GM18870 (cell line): ENCODE data around the gene MGMT.

Experiments
- ATAC-seq: cut with Tn5 transposase; IDR thresholded peaks from one replicate; pipeline ENCODE4 v1.9.1; 2021; ENCODE audit warnings: moderate library complexity; ENCODE audit not compliant: unreplicated experiment

Gene MGMT

DNA sequence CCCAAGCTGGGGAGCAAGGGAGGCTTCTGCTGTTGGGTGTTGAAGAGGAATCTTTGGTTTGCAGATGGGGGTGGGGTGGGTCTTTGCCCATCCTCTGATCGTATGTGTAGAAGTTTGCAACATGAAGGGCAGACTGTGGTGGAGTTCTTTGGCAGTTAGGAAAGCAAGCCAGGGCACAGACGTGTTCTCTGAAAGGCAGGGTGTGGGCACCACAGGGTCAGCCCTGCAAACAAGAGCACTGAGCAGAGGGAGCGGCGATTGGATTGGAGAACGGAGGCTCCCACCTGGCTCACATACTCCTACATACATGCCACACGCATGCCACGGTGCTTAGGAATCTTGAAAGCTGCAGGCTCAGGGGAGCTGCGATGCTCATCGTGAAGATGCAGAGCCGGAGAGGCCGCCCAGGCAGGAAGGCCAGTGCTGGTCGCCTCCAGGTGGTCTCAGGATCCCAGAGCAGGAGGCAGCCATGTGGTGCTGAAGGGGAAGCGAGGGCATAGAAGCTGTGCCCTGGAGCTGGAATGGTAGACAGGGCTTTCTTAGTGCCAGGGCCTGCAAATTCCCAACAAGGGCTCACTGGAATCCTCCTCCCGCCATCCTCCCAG lies 149.0 kb downstream of the MGMT start:
- ATAC-seq: no peak

DNA sequence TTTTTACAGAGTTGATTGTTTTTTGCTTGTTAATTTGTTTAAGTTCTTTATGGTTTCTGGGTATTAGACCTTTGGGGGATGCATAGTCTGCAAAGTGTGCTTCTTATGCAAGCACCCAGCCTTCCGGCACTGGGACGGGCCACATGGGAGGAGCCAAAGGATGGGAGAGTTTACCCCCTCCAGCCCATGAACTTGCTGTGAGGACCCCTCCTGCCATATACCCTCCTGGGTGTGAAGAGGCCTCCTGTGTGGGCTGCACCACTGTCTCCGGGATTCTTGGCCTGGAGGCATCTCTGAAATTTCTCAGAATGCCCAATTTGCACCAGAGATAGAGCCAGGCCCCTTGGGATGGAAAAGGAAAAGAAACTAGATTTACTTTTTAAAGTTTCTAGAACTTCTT lies 150.7 kb downstream of the MGMT start:
- no peak for ATAC-seq

DNA sequence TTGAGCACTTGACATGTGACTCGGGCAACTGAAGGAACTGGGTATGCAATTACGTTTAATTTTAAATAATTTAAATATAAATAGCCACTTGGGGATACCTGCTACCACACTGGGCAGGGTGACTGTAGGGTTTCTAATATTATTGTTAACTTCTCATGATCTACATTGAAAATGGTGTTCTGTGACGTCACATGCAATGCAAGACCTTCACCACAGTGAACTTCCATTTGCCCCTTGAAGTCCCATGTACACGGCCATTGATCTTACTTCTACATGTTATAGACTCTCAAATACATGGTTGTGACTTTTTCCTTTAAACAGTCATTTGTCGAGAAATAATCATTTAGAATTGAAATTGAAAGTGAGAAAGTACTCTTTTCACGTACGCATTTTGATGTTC lies 154.0 kb downstream of the MGMT start:
- ATAC-seq: no peak

DNA sequence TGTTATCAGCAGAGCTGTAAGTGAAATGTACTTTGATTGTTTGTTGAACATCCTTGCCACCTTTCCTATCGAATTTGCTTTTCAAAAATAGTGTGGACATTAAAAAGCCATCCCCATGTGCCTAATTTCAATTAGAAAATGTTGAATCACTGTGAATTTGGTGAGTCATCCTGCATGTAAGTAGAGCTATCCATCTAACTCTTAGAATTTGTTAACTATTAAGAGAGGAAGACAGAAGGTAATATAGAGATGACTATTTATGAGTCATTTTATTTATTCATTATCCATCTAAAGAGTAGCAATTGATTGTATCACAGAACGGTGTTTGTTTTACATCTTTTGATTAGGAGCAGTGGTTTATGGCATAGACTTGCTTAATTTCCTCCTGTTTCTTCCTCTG lies 154.7 kb downstream of the MGMT start:
- no peak for ATAC-seq

DNA sequence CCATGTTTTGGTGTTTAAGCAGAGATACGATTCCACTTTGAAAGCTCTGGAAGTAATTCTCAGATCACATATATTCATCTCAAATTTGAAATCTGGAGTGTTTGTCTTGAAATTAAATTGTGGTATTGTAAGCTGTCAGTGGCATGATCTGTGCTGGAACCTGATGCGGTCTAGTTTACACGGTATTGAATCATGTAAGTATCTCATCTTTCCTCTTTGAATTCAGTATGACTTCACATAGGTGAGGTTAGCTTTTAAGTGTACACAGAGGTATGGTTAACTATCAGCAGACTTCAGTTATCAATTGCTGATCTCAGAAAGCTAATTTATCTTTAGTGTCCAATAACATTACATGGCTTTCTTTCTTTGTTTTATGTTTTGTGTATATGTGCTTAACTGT lies 155.2 kb downstream of the MGMT start:
- ATAC-seq: no peak

DNA sequence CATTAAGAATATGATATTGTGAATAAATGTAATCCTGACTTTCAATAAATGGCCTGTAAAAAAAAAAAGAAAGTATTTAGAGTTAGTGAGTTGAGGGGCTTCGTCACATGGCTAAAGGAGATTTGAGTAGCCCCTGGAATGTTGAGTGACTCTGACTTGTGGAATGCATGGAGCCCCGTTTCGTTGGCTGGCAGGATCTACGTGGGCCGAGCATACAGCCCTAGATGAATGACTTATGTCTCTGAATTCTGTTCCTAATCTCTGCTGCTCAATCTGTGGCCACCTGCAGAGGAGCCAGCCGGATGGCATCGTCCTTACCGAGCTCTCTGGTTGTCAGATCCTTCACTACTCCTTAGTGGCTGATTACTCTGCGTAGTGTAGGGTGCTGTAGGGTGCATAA lies 155.7 kb downstream of the MGMT start:
- no peak for ATAC-seq

DNA sequence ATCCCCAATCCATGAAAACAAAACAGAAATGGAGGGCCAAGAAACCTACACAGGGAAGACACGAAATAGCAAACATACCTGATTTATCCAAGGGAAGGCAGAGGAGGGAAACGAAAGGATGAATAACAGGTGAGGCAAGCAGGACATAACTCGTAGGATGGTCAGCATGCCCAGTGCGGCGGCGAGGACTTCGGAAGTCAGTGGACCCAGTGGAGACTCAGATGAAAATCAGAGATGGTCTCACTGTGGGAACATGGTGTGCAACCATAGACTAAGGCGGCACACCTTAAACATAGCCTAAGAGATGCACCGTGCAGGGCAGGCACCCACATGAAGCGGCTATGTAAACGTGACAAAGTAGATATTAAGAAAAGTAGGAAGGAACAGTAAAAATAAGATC lies 157.5 kb downstream of the MGMT start:
- no peak for ATAC-seq

DNA sequence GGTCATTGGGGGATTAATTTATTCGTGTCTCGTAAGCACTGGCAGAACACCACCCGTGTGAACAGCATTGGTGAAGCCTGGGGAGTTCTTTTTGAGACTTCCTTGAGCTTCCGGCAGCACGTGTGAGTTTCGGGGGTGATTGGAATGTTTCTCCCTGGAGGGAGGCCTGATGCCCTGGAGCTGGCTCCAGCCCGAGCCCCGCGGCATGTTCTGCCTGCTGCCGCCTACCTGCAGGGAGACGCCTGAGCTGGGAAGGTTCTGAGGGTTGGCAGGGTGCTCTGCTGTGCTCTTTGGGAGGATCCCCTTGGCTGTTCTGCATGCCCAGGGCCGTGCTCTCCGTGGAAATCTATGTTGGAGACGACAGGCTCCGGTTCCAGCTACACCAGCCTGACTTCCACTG lies 159.3 kb downstream of the MGMT start:
- ATAC-seq: no peak

DNA sequence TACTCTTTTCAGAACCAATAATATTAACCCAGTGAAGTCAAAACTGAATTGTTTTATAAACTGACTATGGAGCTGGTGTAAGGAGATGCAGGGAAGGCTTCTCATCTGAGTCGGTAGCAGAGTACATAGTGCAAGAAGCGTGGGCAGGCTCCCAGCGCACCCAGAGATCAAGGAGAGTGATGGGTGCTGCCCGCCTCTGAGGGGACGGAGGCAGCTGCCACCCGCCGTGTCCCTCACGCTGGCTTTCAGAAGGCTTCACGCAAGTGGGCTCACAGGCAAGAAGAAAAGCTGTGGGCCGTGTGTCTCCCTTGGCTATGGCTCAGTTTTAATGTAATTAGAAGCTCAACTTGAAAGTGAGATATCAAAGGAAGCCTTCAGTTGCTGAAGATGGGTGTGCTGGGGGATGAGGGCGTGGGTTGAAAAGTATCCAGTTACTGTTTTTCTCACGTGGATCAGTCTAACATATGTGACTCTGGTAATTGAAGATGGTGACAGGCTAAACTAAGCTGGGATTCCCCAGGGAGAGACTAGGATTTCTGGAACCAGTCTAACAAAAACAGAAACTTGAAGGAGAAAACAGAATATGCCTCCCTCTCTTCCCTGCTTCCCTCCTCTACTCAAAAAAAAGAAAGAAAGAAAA lies 159.9 kb downstream of the MGMT start:
- ATAC-seq: no peak

DNA sequence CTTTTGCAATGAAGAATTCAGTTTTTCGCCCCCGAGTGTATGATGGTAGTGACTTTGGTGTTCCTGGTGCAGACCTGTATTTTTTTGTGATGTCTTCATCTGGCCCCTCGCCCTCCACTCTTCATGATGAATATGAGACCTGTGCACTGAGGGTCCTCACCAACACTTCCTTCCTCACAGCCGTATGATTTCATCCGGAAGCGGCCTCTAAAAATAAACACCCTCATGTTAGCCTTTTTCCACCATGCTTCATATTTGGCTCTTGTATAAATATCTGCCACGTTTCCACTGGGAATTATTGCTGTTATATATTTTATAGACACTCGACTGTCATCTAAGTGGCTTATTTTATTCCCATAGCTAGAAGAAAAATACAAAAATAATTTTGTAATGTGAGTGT lies 160.4 kb downstream of the MGMT start:
- ATAC-seq: no peak

DNA sequence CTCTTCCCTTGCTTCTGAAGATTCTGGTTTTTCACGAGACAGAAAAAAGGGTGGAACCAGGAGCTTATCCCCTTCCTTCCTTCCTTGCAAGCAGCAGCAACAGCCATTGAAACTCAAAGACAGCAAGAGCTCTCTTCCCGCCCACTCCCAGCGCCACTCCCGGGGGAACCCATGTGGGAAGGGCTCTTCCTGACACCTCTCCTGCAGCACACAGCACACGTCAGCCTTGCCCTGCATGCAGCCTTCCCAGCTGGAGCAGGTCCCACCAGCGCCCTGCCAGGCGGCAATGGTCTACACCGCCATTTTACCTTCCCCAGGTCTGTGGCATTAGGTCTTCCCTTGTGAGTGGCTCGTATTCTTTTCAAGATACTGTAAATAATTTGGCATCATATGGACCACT lies 161.8 kb downstream of the MGMT start:
- ATAC-seq: no peak

DNA sequence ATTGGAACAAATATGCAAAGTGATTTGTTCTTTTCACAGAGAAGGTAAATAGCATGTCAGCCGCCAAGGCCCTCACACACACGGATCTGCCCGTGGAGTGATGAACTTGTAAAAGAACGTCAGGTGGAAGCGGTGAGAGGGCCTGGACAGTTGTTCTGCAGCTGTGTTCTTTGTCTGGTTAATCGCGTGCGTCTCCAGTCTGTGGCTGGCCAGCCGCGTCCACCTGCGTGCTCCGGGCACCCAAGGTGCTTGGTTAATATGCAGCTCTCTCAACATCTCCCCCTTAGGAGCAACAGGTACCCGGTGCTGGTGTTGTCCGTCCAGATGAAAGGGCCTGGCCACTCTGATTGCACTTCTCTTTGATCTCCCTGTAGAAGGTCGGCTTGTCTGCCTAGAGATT lies 162.9 kb downstream of the MGMT start:
- ATAC-seq: no peak

DNA sequence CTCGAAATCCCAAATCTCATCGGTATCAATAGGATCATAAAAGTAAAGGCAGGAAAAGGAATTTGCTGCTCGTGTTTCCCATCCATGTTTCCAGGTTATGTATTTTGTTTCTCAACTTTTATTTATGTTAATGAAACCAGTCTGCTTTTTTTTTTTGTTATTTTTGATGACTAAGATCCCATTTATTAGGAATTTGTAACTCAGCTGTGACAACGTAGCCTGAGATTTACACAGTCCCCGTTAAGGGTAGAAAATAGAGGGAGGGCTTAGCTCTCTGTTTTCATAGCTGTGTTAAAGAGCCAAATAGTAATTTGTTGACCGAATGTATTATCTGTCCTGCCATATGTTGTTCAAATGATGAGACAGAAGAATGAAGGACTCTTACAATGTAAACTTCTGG lies 164.0 kb downstream of the MGMT start:
- ATAC-seq: no peak

DNA sequence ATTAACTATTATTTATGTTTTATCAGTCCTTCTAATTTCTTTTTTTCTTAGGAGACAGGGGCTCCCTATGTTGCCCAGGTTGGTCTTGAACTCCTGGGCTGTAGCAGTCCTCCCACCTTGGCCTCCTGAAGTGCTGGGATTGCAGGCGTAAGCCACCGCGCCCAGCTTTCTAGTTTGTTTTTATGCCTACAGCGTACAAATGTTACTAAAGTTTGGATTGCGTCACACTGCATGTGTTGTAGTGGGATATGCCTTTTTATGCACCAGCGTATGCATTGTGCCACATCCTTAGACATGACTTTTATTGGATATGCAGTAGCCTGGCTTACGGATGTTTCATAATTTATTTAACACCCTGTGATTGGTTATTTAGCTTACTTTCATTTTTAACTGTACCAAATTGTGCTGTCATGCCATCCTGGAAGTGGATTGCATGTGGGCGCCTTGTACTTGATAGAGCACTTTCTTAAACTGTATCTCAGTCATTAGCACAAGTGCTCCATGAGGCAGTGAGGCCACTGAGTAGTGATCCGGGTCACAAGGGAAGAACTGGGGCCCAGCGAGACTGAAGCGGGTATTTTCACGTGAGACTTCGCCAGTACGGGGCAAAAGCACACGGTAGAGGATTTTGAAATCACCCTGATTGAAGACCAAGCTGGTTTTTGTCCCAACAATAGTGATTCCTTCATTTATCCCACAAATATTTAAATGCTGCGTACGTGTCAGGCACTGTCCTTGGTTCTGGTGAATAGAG lies 165.0 kb downstream of the MGMT start:
- ATAC-seq: no peak

DNA sequence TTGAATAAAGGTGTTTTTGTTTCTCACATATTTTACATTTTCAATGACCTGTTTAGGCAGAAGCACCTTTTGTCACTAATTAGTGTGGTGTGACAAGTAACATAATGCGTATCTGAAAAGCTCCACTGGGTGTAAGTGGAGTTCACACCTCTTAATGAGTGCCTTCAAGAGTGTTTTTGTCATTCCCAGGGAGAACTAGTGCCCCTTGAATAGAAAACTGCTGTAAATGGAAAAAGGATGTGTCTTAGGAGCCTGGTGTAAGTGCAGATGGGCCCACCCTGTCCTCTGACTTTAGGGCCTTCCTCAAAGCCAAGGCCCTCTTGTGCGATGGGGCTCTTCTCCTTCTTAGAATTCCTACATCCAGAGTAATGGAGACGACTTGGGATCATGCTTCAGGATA lies 170.0 kb downstream of the MGMT start:
- ATAC-seq: no peak

DNA sequence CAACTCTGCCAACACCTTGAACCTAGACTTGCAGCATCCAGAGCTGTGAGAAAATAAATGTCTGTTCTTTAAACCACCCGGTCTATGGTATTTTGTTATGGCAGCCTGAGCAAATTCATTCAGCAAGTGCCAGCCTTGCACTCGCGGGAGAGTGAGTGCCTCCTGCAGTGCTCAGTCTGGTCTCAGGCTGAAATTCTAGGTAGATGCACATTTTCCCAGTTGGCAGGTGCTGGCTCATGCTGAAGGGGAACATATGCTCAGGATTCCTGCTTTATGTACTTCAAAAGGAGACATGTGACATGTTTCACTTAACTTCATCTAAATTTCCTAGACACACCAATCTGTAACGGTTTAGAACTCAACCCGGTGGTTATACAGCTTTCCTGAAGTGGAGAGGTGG lies 170.8 kb downstream of the MGMT start:
- no peak for ATAC-seq

DNA sequence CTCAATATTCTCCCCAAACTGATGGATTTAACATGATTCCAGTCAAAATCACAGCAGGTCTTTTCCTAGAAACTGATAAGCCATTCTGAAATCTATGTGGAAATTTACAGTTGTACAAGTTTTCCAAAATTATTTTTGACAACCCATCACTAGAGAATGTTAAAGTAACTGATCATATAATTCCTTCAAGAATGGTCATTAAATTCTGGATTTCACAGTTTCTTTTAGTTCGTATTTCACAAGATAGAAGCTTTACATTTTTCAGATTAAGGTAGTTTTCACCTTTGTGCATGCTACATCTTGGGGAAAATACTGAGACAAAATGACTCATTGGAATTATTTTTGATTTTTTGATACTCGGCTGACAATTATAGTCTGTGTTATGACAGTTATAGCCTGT lies 174.3 kb downstream of the MGMT start:
- no peak for ATAC-seq

DNA sequence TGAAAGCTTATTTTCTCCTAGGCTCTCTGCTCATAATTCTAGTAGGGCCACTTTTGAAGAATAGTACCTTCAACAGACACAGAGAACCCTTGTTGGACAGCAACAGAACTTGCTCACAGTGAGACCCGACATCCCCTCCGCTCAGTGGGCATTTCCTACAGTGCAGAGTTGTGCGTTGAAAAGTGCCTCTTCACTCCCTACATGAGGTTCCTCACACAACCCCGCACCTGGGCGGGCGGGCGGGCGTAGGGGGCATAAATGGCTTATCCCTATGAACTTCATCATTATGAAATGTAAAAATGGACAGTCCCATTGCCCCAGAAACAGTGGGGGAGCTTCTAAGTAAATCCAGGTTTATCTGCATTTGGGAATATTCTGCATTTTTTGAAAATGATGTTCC lies 174.9 kb downstream of the MGMT start:
- ATAC-seq: no peak

DNA sequence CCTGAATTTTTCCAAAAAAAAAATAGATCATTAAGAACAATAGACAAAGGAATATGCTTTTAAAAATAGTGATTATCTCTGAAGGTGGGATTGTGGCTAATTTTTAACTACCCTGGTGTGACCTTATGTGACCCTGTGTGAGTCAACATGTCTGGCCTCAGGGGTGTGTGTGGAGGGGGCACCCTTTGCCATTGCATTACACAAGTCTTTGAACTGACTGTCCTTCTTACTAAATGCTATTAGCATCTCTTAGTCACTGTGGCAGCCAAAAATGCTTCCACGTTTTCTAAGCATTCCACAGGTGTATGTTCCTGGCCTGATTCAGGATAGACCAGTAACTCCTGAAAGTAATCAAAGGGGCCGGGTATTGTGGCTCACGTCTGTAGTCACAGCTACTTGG lies 175.4 kb downstream of the MGMT start:
- ATAC-seq: no peak

DNA sequence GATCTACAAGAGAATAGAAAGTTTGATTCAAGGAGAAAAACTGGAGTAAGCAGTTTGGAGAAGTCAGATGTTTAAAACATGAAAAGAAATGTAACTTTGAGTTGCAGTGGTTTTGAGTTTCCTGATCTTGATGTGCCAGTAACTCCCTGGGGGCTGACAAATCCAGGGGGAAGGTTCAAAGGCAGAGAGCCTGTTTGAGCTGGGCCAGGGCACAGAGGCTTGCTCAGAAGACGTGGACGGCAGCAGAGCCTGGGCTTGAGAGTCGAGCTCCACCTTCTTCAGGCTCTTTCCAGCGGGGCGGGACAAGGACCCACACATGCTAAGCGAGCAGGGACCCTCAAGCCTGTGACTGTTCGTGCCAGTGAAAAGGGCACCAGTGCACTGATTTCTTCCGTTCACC lies 176.2 kb downstream of the MGMT start:
- no peak for ATAC-seq

DNA sequence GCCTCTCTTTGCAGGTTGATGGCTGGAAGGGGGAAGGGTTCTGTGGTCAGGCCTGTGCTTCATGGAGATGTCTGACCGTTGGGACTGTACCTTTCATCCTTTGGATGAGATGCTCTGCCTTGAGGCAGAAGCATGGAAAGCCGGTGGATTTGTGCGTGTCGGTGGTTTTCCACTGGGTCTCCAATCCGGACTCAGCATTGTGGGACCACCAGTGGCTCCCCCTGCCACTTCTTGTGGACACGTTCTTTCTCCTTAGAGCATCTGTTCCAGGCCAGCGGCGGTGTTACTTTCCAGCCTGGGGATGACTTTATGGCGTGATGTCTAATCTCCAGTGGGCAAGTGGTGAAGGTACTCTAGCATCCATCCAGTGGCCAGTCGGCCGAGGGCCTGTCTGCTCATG lies 178.4 kb downstream of the MGMT start:
- ATAC-seq: no peak

DNA sequence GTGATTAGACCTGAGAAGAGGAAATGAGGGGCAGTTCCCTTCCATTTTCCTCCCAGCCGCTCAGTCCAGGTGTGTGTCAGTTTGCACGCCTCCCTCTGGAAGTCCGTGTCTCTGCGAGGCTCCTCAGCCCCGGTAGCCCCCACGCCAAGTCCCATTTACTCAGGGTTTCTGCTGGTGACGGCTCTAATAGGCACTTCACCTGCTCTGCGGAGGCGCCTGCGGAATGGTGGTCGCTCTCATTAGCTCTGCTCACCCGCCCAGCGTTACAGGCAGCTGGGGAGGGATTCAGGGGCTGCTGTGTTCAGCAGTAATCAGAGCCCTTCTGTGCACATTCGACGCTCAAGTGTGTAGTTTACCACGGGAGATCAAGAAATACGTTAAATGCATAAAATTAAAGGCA lies 179.9 kb downstream of the MGMT start:
- no peak for ATAC-seq

DNA sequence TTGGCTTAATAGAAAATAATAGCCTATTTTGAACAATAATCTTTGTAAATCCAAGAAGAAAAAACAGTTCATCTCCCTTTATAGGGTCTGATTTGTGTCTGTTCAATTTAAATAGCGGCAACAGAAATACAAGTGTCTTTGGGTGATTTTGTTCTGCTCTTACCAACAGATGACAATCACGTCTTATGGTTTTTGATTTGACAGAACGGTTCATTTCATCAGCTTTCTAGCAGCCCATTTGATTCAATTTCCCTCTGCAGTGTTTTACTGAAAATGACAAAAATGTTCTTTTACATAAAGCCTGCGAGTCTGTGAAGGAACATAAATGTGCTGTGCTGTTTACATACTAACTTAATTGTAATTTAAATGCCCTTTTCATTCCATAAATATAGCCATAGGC lies 180.5 kb downstream of the MGMT start:
- ATAC-seq: no peak
